Thoracic aorta endothelial cell (primary cell): ENCODE data around the gene DGCR2. TPM values are rescaled to one million over a fixed set of nuclear protein-coding genes. Genes with fewer than 3 reads are reported as not detected.

Experiments used
- small RNA-seq: library from RNA; depleted of rRNA; stranded (forward); fragments of <200 nt; gene quantifications from one replicate; pipeline ENCODE3, GENCODE V24; 2012
- total RNA-seq: library from RNA; depleted of rRNA; stranded (reverse); fragments of >200 nt; gene quantifications from 2 replicates; pipeline ENCODE4 v1.2.3, GENCODE V29; 2012

DGCR2 gene
- total RNA-seq, result 34.8 and 40.1 TPM in 2 replicates

GRCh38 chr22:19122143-19122751 is at the start of gene DGCR2:
Gene DGCR2 (minus strand): TSS chr22:19122412. CDS start chr22:19122206, 206 bp downstream.

GRCh38 chr22:19149991-19150390 is 27.8 kb upstream of the DGCR2 start, which contains the start of gene GSC2:
Gene GSC2 (minus strand): TSS chr22:19150292. CDS start chr22:19150283, 9 bp downstream.

GRCh38 chr22:19130959-19131684 is 8.9 kb upstream of the DGCR2 start, which contains the start of gene TSSK2:
Gene TSSK2 (plus strand): TSS chr22:19131308. CDS start chr22:19131400, 92 bp downstream.

Small RNAs within 50 kb of the gene (small RNA-seq; reads per million reads assigned to genes)
- not detected for gene RF00019

Other genes starting within 250 kb of the DGCR2 start
- 0.13 and 0.29 TPM in 2 replicates for gene DGCR6, start 216.1 kb downstream of the DGCR2 start, total RNA-seq
- 0.07 TPM in 1 of 2 replicates, not detected in the other for gene PRODH, start 186.1 kb downstream of the DGCR2 start, total RNA-seq
- gene TSSK2, start 8.9 kb upstream of the DGCR2 start, total RNA-seq, result not detected in 2 replicates
- 16.2 and 18.4 TPM in 2 replicates for gene ESS2, start 22.2 kb upstream of the DGCR2 start, total RNA-seq
- gene GSC2, start 27.9 kb upstream of the DGCR2 start, total RNA-seq, result not detected in 2 replicates
- 70.2 and 86.9 TPM in 2 replicates for gene SLC25A1, start 56.3 kb upstream of the DGCR2 start, total RNA-seq
- gene CLTCL1, start 169.3 kb upstream of the DGCR2 start, total RNA-seq, result 5.1 and 7.3 TPM in 2 replicates